ENCODE results near the gene PICK1. TPM values are rescaled to one million over a fixed set of nuclear protein-coding genes. Genes with fewer than 3 reads are reported as not detected.
A peak's percentile ranks its signal among the peaks of the same experiment; 100 is the strongest.

PICK1 gene
- total RNA-seq, 2 experiments from 2014 or later, result 19.2 to 23.8 TPM

DNA sequence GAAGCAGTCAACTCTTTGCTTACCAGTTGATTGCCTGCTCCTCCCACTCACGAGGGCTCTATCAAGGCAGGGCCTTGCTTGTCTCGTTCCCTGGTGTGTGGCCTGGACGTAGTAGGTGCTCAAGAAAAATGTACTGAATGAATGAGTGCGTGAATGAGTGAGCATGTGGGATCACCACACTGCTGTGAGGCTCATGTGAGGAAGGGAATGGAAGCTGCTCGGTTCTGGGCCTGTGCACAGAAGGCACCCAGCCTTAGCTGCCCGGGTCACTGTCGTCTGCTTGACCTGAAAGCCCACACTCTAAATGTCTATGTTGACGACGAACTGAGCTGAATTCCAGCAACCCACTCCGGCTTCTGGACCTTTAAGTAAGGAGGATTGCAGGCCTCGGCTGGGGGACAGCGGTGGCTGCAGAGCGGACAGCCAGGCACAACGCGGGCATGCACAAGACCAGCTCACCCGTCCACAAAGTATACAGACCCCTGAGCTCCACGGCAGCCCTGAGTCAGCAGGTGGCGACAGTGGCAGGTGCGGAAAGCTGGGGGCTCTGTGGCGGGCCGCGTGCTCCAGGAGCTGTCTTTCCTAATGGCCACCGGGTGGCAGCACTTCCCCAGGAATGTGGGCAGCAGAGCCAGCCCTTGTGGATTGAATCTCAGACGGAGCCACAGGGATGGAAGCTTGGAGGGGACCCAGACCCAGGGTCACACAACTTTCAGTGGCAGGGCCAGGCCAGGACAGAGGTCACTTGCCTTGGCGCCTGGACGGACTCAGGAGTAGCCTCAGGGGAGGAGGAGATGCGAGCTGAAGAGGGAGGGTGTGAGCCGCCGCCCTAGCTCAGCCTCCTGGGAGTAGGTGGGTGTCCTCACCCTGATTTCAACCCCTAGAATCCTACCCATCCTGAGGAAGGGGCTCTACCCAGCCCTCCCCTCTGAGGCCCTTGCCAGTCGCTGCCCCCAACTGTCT lies 5.0 kb upstream of the PICK1 start:
- Histone ChIP-seq H4K20me1 (ENCODE audit: insufficient read depth, low read length) (no peaks in the 10 kb centered on the region), H3K27ac (ENCODE audit: low read depth, low read length, poor library complexity, severe bottlenecking) (peak overlapping the region; percentile 60), H3K79me2 (ENCODE audit: insufficient read depth, low read depth, low read length) (no peaks in the 10 kb centered on the region), H3K9me2 (ENCODE audit: insufficient read depth, low read length) (no peaks in the 10 kb centered on the region), H3K4me1 (ENCODE audit: insufficient read depth, low read length, poor library complexity, severe bottlenecking) (peaks cover 45% of the 10 kb centered on the region), H3K36me3 (ENCODE audit: insufficient read depth, low read length) (no peaks in the 10 kb centered on the region), H3K4me2 (ENCODE audit: low read length) (peak overlapping the region; percentile 52), H3K9me3 (ENCODE audit: low read length) (no peaks in the 10 kb centered on the region), H2AFZ (ENCODE audit: low read length) (peak overlapping the region; percentile 45; the same call in 1 of the 2 replicates), H3K4me3 (ENCODE audit: low read depth, low read length, poor library complexity, severe bottlenecking) (no peak overlapping the region)
- no peak for TF ChIP-seq EZH2phosphoT487 (IDR thresholded peaks at IDR 0.05; ENCODE audit: borderline replicate concordance, low read depth, low read length)
- TF ChIP-seq, protein P1, sequence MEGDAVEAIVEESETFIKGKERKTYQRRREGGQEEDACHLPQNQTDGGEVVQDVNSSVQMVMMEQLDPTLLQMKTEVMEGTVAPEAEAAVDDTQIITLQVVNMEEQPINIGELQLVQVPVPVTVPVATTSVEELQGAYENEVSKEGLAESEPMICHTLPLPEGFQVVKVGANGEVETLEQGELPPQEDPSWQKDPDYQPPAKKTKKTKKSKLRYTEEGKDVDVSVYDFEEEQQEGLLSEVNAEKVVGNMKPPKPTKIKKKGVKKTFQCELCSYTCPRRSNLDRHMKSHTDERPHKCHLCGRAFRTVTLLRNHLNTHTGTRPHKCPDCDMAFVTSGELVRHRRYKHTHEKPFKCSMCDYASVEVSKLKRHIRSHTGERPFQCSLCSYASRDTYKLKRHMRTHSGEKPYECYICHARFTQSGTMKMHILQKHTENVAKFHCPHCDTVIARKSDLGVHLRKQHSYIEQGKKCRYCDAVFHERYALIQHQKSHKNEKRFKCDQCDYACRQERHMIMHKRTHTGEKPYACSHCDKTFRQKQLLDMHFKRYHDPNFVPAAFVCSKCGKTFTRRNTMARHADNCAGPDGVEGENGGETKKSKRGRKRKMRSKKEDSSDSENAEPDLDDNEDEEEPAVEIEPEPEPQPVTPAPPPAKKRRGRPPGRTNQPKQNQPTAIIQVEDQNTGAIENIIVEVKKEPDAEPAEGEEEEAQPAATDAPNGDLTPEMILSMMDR (conservative IDR thresholded peaks at IDR 0.05; ENCODE audit: low read length), result peak; percentile 98
- POLR2A ChIA-PET, result no interaction called here
- no TSS peak for BruUV-seq (replicated peaks)
- intact Hi-C loops (cut with micrococcal nuclease; ENCODE audit: unreplicated experiment), result loop anchor here (1.0 to 10.0 kb wide), 7 partner anchors 52 to 653 kb away; partner anchors contain the start of genes GTPBP1 and JOSD1
- peak; percentile 92 for DNase-seq (ENCODE audit: low spot score)
- CTCF ChIA-PET (ENCODE audit: unreplicated experiment), result interaction anchor here (0.6 to 1.6 kb wide), 8 partner anchors 14 to 520 kb away, joined by 3 to 6 read pairs (median 4); partner anchors contain the start of gene MAFF

DNA sequence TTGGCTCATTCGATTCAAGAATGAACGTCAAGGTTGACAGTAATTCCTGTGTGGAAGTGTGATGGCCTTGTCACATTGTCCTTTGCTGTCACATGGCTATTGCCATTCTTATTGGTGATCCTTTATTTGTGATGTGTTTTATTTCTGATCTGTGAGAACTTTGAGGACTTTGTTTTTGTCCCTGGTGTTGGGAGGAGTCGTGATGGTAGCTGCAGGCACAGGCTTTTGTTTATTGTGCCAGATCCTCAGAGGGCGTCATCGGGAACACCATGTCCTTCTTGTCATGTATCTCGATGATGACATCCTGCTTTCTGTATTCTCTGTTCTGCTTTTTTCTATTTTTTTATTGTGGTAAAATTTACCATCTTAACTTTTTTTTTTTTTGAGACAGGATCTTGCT lies 5.6 kb downstream of the PICK1 start:
- intact Hi-C loops (cut with micrococcal nuclease; ENCODE audit: unreplicated experiment), result no loop called here
- Histone ChIP-seq H3K27ac (ENCODE audit: low read depth, low read length, poor library complexity, severe bottlenecking) (no peak overlapping the region), H4K20me1 (ENCODE audit: insufficient read depth, low read length) (no peaks in the 10 kb centered on the region), H3K9me2 (ENCODE audit: insufficient read depth, low read length) (no peaks in the 10 kb centered on the region), H3K79me2 (ENCODE audit: insufficient read depth, low read depth, low read length) (no peaks in the 10 kb centered on the region), H2AFZ (ENCODE audit: low read length) (no peak overlapping the region), H3K4me2 (ENCODE audit: low read length) (no peak overlapping the region), H3K4me1 (ENCODE audit: insufficient read depth, low read length, poor library complexity, severe bottlenecking) (peaks cover 2% of the 10 kb centered on the region), H3K4me3 (ENCODE audit: low read depth, low read length, poor library complexity, severe bottlenecking) (no peak overlapping the region), H3K9me3 (ENCODE audit: low read length) (no peaks in the 10 kb centered on the region), H3K36me3 (ENCODE audit: insufficient read depth, low read length) (no peaks in the 10 kb centered on the region)
- no peak for TF ChIP-seq EZH2phosphoT487 (IDR thresholded peaks at IDR 0.05; ENCODE audit: borderline replicate concordance, low read depth, low read length)
- TF ChIP-seq, protein P1 (conservative IDR thresholded peaks at IDR 0.05; ENCODE audit: low read length), result no peak
- ChIA-PET POLR2A (no interaction called here), CTCF (ENCODE audit: unreplicated experiment) (no interaction called here)
- no TSS peak for BruUV-seq (replicated peaks)
- no peak for DNase-seq (ENCODE audit: low spot score)

DNA sequence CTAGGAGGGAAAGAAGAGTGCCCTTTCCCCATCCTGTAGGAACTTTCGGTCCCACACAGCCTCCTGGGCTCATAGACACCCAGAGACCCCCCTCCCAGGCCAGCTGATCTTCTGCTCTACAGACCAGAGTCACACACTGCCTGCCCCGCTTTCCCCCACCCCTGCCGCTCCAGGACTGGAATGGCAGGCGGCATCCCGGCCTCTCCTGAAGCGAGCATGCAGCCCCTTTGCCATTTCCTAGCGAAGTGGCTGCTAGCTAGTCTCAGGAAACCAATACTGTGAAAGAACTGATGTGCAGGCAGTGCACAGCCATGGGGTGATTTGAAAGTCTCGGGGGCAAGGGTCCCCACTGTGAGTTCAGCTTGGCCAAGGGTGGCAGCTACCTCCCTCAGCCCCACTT lies 8.3 kb downstream of the PICK1 start:
- no peak for TF ChIP-seq EZH2phosphoT487 (IDR thresholded peaks at IDR 0.05; ENCODE audit: borderline replicate concordance, low read depth, low read length)
- TF ChIP-seq, protein P1 (conservative IDR thresholded peaks at IDR 0.05; ENCODE audit: low read length), result no peak
- H3K36me3 ChIP-seq (ENCODE audit: insufficient read depth, low read length), result no peaks in the 10 kb centered on the region
- H2AFZ ChIP-seq (ENCODE audit: low read length), result no peak overlapping the region
- intact Hi-C loops (cut with micrococcal nuclease; ENCODE audit: unreplicated experiment), result no loop called here
- H3K9me2 ChIP-seq (ENCODE audit: insufficient read depth, low read length), result no peaks in the 10 kb centered on the region
- no peaks in the 10 kb centered on the region for H3K9me3 ChIP-seq (ENCODE audit: low read length)
- ChIA-PET POLR2A (interaction anchor here (0.9 kb wide), 1 partner anchor 9 kb away, joined by 3 read pairs; the partner anchor contains the start of gene PICK1), CTCF (ENCODE audit: unreplicated experiment) (no interaction called here)
- no peaks in the 10 kb centered on the region for H4K20me1 ChIP-seq (ENCODE audit: insufficient read depth, low read length)
- DNase-seq (ENCODE audit: low spot score), result no peak
- no TSS peak for BruUV-seq (replicated peaks)
- no peak overlapping the region for H3K4me2 ChIP-seq (ENCODE audit: low read length)
- no peak overlapping the region for H3K27ac ChIP-seq (ENCODE audit: low read depth, low read length, poor library complexity, severe bottlenecking)
- H3K4me3 ChIP-seq (ENCODE audit: low read depth, low read length, poor library complexity, severe bottlenecking), result no peak overlapping the region
- no peaks in the 10 kb centered on the region for H3K79me2 ChIP-seq (ENCODE audit: insufficient read depth, low read depth, low read length)
- H3K4me1 ChIP-seq (ENCODE audit: insufficient read depth, low read length, poor library complexity, severe bottlenecking), result no peaks in the 10 kb centered on the region

Measured in OCI-LY7 (cell line).